Osteoblast (primary cell): ENCODE measurements around the gene PDCL2. TPM values are rescaled to one million over a fixed set of nuclear protein-coding genes. Genes with fewer than 3 reads are reported as not detected.

Experiments used
- DNase-seq: peaks from one replicate; pipeline ENCODE4 v3.0.0; 2011; ENCODE audit warnings: low spot score, mixed read lengths; ENCODE audit not compliant: insufficient read length; ENCODE audit errors: missing footprints
- H2AFZ ChIP-seq: 2 replicates; pipeline ENCODE4 v1.6.0; 2011; ENCODE audit warnings: mild to moderate bottlenecking, low read length
- H3K27ac ChIP-seq: 2 replicates; pipeline ENCODE4 v1.5.1; 2011; ENCODE audit warnings: mild to moderate bottlenecking, low read depth, low read length, moderate library complexity
- H3K27me3 ChIP-seq: 2 replicates; pipeline ENCODE4 v1.6.0; 2012; ENCODE audit warnings: mild to moderate bottlenecking, control low read depth, inconsistent platforms, low read length, moderate library complexity; ENCODE audit not compliant: insufficient read depth
- H3K36me3 ChIP-seq: 2 replicates; pipeline ENCODE4 v1.5.1; 2011; ENCODE audit warnings: mild to moderate bottlenecking, low read length, control low read depth, moderate library complexity; ENCODE audit not compliant: insufficient read depth
- H3K4me1 ChIP-seq: 2 replicates; pipeline ENCODE4 v1.5.1; 2011; ENCODE audit warnings: mild to moderate bottlenecking, low read length, control low read depth, moderate library complexity; ENCODE audit not compliant: insufficient read depth
- H3K4me2 ChIP-seq: 2 replicates; pipeline ENCODE4 v1.6.0; 2011; ENCODE audit warnings: mild to moderate bottlenecking, low read length; ENCODE audit not compliant: insufficient read depth
- H3K4me3 ChIP-seq: fragments of 200-600 bp; sonication (generic); 3 replicates; pipeline ENCODE4 v1.5.1; 2012; ENCODE audit warnings: mild to moderate bottlenecking, low read length, inconsistent platforms; ENCODE audit not compliant: insufficient read depth
- H3K79me2 ChIP-seq: 2 replicates; pipeline ENCODE4 v1.6.0; 2012; ENCODE audit warnings: mild to moderate bottlenecking, low read length, control low read depth, inconsistent platforms; ENCODE audit not compliant: insufficient read depth
- H3K9me3 ChIP-seq: 2 replicates; pipeline ENCODE4 v1.5.1; 2011; ENCODE audit warnings: low read depth, low read length, control low read depth
- H4K20me1 ChIP-seq: 2 replicates; pipeline ENCODE4 v1.6.0; 2012; ENCODE audit warnings: mild to moderate bottlenecking, low read length, control low read depth; ENCODE audit not compliant: insufficient read depth
- total RNA-seq: library from RNA; depleted of rRNA; stranded (reverse); fragments of >200 nt; gene quantifications from 2 replicates; pipeline ENCODE4 v1.2.3, GENCODE V29; 2012
- TF ChIP-seq, protein P1 (sequence below): IDR thresholded peaks from 2 replicates; pipeline ENCODE4 v1.5.1; 2011; ENCODE audit warnings: mild to moderate bottlenecking, low read depth, low read length, moderate library complexity; ENCODE audit errors: extremely low read depth

PDCL2 gene
- total RNA-seq, 1 donor, result not detected

GRCh38 chr4:55540271-55540670, 51.8 kb downstream of the PDCL2 start:
- H3K4me2 ChIP-seq, result no peak overlapping the region

GRCh38 chr4:55539658-55540057, 52.4 kb downstream of the PDCL2 start:
- Histone ChIP-seq H4K20me1 (peaks cover 17% of the 10 kb centered on the region), H3K79me2 (peaks cover 93% of the 10 kb centered on the region), H3K9me3 (no peaks in the 10 kb centered on the region), H3K4me2 (no peak overlapping the region), H3K4me3 (no peak overlapping the region), H3K27ac (no peak overlapping the region), H3K27me3 (no peaks in the 10 kb centered on the region), H3K4me1 (peaks cover 22% of the 10 kb centered on the region), H2AFZ (no peak overlapping the region), H3K36me3 (no peaks in the 10 kb centered on the region)
- no peak for DNase-seq
- TF ChIP-seq, protein P1, sequence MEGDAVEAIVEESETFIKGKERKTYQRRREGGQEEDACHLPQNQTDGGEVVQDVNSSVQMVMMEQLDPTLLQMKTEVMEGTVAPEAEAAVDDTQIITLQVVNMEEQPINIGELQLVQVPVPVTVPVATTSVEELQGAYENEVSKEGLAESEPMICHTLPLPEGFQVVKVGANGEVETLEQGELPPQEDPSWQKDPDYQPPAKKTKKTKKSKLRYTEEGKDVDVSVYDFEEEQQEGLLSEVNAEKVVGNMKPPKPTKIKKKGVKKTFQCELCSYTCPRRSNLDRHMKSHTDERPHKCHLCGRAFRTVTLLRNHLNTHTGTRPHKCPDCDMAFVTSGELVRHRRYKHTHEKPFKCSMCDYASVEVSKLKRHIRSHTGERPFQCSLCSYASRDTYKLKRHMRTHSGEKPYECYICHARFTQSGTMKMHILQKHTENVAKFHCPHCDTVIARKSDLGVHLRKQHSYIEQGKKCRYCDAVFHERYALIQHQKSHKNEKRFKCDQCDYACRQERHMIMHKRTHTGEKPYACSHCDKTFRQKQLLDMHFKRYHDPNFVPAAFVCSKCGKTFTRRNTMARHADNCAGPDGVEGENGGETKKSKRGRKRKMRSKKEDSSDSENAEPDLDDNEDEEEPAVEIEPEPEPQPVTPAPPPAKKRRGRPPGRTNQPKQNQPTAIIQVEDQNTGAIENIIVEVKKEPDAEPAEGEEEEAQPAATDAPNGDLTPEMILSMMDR, result no peak

More at GRCh38 chr4:55540271-55540670, 51.8 kb downstream of the PDCL2 start:
- Histone ChIP-seq H3K27me3 (no peaks in the 10 kb centered on the region), H3K4me1 (peaks cover 25% of the 10 kb centered on the region), H3K4me3 (no peak overlapping the region), H3K36me3 (no peaks in the 10 kb centered on the region), H3K79me2 (peaks cover 93% of the 10 kb centered on the region), H3K27ac (no peak overlapping the region), H2AFZ (no peak overlapping the region), H3K9me3 (no peaks in the 10 kb centered on the region), H4K20me1 (peaks cover 17% of the 10 kb centered on the region)
- TF ChIP-seq, protein P1, result no peak
- no peak for DNase-seq

GRCh38 chr4:55538531-55538930, 53.5 kb downstream of the PDCL2 start:
- Histone ChIP-seq H3K4me3 (no peak overlapping the region), H2AFZ (no peak overlapping the region), H3K4me2 (no peak overlapping the region), H3K9me3 (no peaks in the 10 kb centered on the region), H3K79me2 (peaks cover 93% of the 10 kb centered on the region), H4K20me1 (peaks cover 17% of the 10 kb centered on the region), H3K36me3 (peaks cover 2% of the 10 kb centered on the region), H3K27ac (no peak overlapping the region), H3K27me3 (no peaks in the 10 kb centered on the region), H3K4me1 (peaks cover 12% of the 10 kb centered on the region)
- no peak for DNase-seq
- TF ChIP-seq, protein P1, result no peak

- H3K27me3 ChIP-seq, result no peaks in the 10 kb centered on the region
- H3K27ac ChIP-seq, result no peak overlapping the region
- no peak overlapping the region for H3K4me3 ChIP-seq
- no peaks in the 10 kb centered on the region for H3K9me3 ChIP-seq
- no peak overlapping the region for H3K4me2 ChIP-seq
- H4K20me1 ChIP-seq, result peaks cover 8% of the 10 kb centered on the region
- no peak for DNase-seq
- TF ChIP-seq, protein P1, result no peak
- no peak overlapping the region for H2AFZ ChIP-seq
- peaks cover 2% of the 10 kb centered on the region for H3K4me1 ChIP-seq
- peaks cover 8% of the 10 kb centered on the region for H3K36me3 ChIP-seq
- H3K79me2 ChIP-seq, result peaks cover 97% of the 10 kb centered on the region
Observed at GRCh38 chr4:55534306-55534705, 57.7 kb downstream of the PDCL2 start.
